Endothelial cell of umbilical vein (primary cell): ENCODE measurements around the gene FAM149B1. TPM values are rescaled to one million over a fixed set of nuclear protein-coding genes. Genes with fewer than 3 reads are reported as not detected.

ENCODE experiments used
- BruUV-seq: library from RNA; stranded (reverse); fragments of 400-500 nt; replicated peaks from 2 replicates; lab custom pipeline; 2021; lab: Mats Ljungman, UMichigan
- CTCF ChIA-PET: fragments of 300-600, 350-600 bp; sonication (Branson Sonifier 250); formaldehyde crosslinking; loops from one replicate; lab custom pipeline; 2021; ENCODE audit warnings: antibody characterized with exemption, inconsistent platforms; lab: Charles Lee
- POLR2A ChIA-PET: fragments of 300-600, 350-600 bp; sonication (Branson Sonifier 250); formaldehyde crosslinking; loops from one replicate; lab custom pipeline; 2021; ENCODE audit warnings: antibody characterized with exemption, inconsistent platforms; lab: Charles Lee
- DNase-seq: peaks from one replicate; pipeline ENCODE4 v3.0.0-alpha.2; 2011; ENCODE audit warnings: low read depth, low spot score
- FAIRE-seq: peaks from 2 replicates; lab custom pipeline; 2011; peaks lifted over from hg19 to GRCh38; lab: Jason Lieb, UNC
- H2AFZ ChIP-seq: 2 replicates; pipeline ENCODE4 v1.6.0; 2012; ENCODE audit warnings: low read depth, low read length, control low read depth, inconsistent platforms
- H3K27ac ChIP-seq: 2 replicates; pipeline ENCODE4 v1.5.1; 2011; ENCODE audit warnings: low read depth, mild to moderate bottlenecking, control low read depth, low read length, moderate library complexity; ENCODE audit not compliant: insufficient read depth
- H3K27me3 ChIP-seq, 2 experiments: 2 replicates each; pipeline versions ENCODE4 v1.6.0 to v1.6.1; 2011; ENCODE audit warnings: low read length in 2 of 2, mixed read lengths in 1 of 2; ENCODE audit not compliant: control insufficient read depth in 2 of 2, insufficient read depth in 2 of 2
- H3K36me3 ChIP-seq, 2 experiments: 2 replicates in 1 of 2; 3 replicates in 1 of 2; pipeline ENCODE4 v1.5.1; 2011; ENCODE audit warnings: low read length in 2 of 2, mild to moderate bottlenecking in 1 of 2, moderate library complexity in 1 of 2; ENCODE audit not compliant: control insufficient read depth in 2 of 2, insufficient read depth in 2 of 2; ENCODE audit errors: extremely low read depth in 1 of 2
- H3K4me1 ChIP-seq: 3 replicates; pipeline ENCODE4 v1.5.1; 2011; ENCODE audit warnings: mild to moderate bottlenecking, low read length; ENCODE audit not compliant: control insufficient read depth, insufficient read depth; ENCODE audit errors: extremely low read depth
- H3K4me2 ChIP-seq: 2 replicates; pipeline ENCODE4 v1.6.1; 2011; ENCODE audit warnings: low read length, control low read depth, mixed read lengths; ENCODE audit not compliant: insufficient read depth
- H3K4me3 ChIP-seq, 3 experiments: fragments of 200-600 bp in 1 of 3; sonication (generic), shearing (Covaris generic) in 1 of 3; replicated peaks in 1 of 3; 2 replicates each; pipeline ENCODE4 v1.5.1; 2011 to 2016; ENCODE audit warnings: control low read depth in 3 of 3, low read length in 3 of 3, mild to moderate bottlenecking in 2 of 3, inconsistent platforms in 1 of 3, low read depth in 1 of 3, moderate library complexity in 1 of 3; ENCODE audit not compliant: insufficient read depth in 1 of 3
- H3K79me2 ChIP-seq: 2 replicates; pipeline ENCODE4 v1.6.0; 2012; ENCODE audit warnings: low read length, inconsistent platforms; ENCODE audit not compliant: control insufficient read depth, insufficient read depth
- H3K9ac ChIP-seq: replicated peaks from 2 replicates; pipeline ENCODE3; 2011; ENCODE audit warnings: low read length, control low read depth; ENCODE audit not compliant: insufficient read depth; ENCODE audit errors: extremely low read depth
- H3K9me1 ChIP-seq: replicated peaks from 3 replicates; pipeline ENCODE4 v1.6.0; 2011; ENCODE audit warnings: mild to moderate bottlenecking, low read length; ENCODE audit not compliant: control insufficient read depth, insufficient read depth; ENCODE audit errors: extremely low read depth
- H3K9me3 ChIP-seq: replicated peaks from 2 replicates; pipeline ENCODE4 v1.5.1; 2012; ENCODE audit warnings: low read length, inconsistent platforms; ENCODE audit not compliant: control insufficient read depth, insufficient read depth
- H4K20me1 ChIP-seq: replicated peaks from 2 replicates; pipeline ENCODE3; 2011; ENCODE audit warnings: mild to moderate bottlenecking, low read length; ENCODE audit not compliant: control insufficient read depth, insufficient read depth; ENCODE audit errors: extremely low read depth
- EZH2 ChIP-seq: IDR thresholded peaks from 2 replicates; pipeline ENCODE4 v1.6.1; 2012; ENCODE audit warnings: borderline replicate concordance, low read depth, mild to moderate bottlenecking, moderate library complexity, low read length, inconsistent platforms; ENCODE audit not compliant: severe bottlenecking
- FOS ChIP-seq: IDR thresholded peaks from 2 replicates; pipeline ENCODE4 v1.6.1; 2011; ENCODE audit warnings: mild to moderate bottlenecking, low read length, moderate library complexity, borderline replicate concordance; ENCODE audit not compliant: insufficient read depth
- GATA2 ChIP-seq: IDR thresholded peaks from 2 replicates; pipeline ENCODE4 v1.7.0; 2011; ENCODE audit warnings: low read depth, mild to moderate bottlenecking, moderate library complexity, mixed read lengths, low read length; ENCODE audit not compliant: insufficient read length, insufficient read depth
- JUN ChIP-seq: IDR thresholded peaks from 2 replicates; pipeline ENCODE4 v1.6.1; 2011; ENCODE audit warnings: borderline replicate concordance, low read depth; ENCODE audit not compliant: insufficient read length, insufficient read depth
- MYC ChIP-seq: IDR thresholded peaks from one replicate; pipeline ENCODE4 v1.6.1; 2011; ENCODE audit warnings: mild to moderate bottlenecking, low read depth, low read length
- POLR2A ChIP-seq: IDR thresholded peaks from 2 replicates; pipeline ENCODE4 v1.6.1; 2012; ENCODE audit warnings: low read depth, mild to moderate bottlenecking, control low read depth, low read length
- POLR2AphosphoS5 ChIP-seq: IDR thresholded peaks from 2 replicates; pipeline ENCODE4 v1.6.1; 2012; ENCODE audit warnings: low read depth, mild to moderate bottlenecking, control low read depth, low read length, moderate library complexity; ENCODE audit not compliant: insufficient read depth
- dilution Hi-C: fragments of 300-500 bp; cut with MboI; formaldehyde crosslinking; loops from one replicate; pipeline ENCODE4 v1.15.0; 2019; ENCODE audit warnings: low sequenced_read_pairs; ENCODE audit not compliant: extremely low pct_ligation_motif_present
- intact Hi-C: fragments of 100-400 bp; cut with micrococcal nuclease; formaldehyde crosslinking; loops from one replicate; pipeline ENCODE4 v1.10.0; 2022
- polyA plus RNA-seq, 4 experiments: library from polyadenylated mRNA; depleted of rRNA in 3 of 4; stranded (reverse) in 3 of 4; unstranded in 1 of 4; fragments of >200 nt; gene quantifications; 2 replicates each; pipeline versions ENCODE4 v1.2.1 to v1.2.3, GENCODE V29; 2011 to 2012; ENCODE audit warnings: missing spikeins in 1 of 4
- total RNA-seq: library from RNA; stranded (reverse); gene quantifications from 2 replicates; pipeline ENCODE4 v1.2.3, GENCODE V29; 2021
- TF ChIP-seq, protein P1 (sequence below): IDR thresholded peaks from 2 replicates; pipeline ENCODE4 v1.6.1; 2011; ENCODE audit not compliant: insufficient read depth, insufficient read length
- TF ChIP-seq, protein P2 (sequence below), 2 donors: IDR thresholded peaks; 1 replicate in 1 of 2; 2 replicates in 1 of 2; pipeline ENCODE4 v1.5.1; 2011; ENCODE audit warnings: low read length in 2 of 2, mild to moderate bottlenecking in 2 of 2, moderate library complexity in 2 of 2, control low read depth in 1 of 2, inconsistent platforms in 1 of 2, low read depth in 1 of 2; ENCODE audit not compliant: insufficient read depth in 1 of 2; ENCODE audit errors: extremely low read depth in 1 of 2

The FAM149B1 gene
- total and polyA plus RNA-seq, 2 donors (not counting 3 experiments of a cell fraction or from before 2014, with no cell fraction given): 19.5 to 26.7 TPM

DNA sequence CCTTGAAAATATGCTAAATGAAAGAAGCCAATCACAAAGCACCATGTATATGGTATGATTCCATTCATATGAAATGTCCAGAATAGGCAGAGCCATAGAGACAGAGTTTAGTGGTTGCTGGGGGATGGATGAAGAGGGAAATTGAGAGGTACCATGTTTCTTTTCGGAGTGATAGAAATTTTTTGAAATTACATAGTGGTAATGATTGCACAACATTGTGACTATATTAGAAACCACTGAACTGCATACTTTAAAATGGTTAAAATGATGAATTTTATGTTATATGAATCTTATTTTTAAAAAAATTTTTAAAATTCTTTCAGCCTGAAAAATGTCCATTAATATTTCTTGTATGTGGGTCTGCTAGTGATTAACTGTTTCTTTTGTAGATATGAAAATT lies 53.1 kb downstream of the FAM149B1 start:
- H3K4me2 ChIP-seq: no peak overlapping the region
- BruUV-seq: no TSS peak
- H3K4me3 ChIP-seq: no peak overlapping the region
- FAIRE-seq (no peak), DNase-seq (no peak)
- ChIA-PET POLR2A (no interaction called here), CTCF (no interaction called here)
- H2AFZ ChIP-seq: no peak overlapping the region
- H3K27me3 ChIP-seq: no peaks in the 10 kb centered on the region
- no peaks in the 10 kb centered on the region for H4K20me1 ChIP-seq
- no peak overlapping the region for H3K27ac ChIP-seq
- peaks cover 2 to 3% of the 10 kb centered on the region in 2 experiments for H3K36me3 ChIP-seq
- dilution Hi-C loops (no loop called here), intact Hi-C loops (no loop called here)
- no peaks in the 10 kb centered on the region for H3K9me3 ChIP-seq
- H3K9me1 ChIP-seq: no peaks in the 10 kb centered on the region
- H3K9ac ChIP-seq: no peak overlapping the region
- no peaks in the 10 kb centered on the region for H3K4me1 ChIP-seq
- TF ChIP-seq JUN: no peak
- TF ChIP-seq EZH2: no peak
- TF ChIP-seq, protein P1, sequence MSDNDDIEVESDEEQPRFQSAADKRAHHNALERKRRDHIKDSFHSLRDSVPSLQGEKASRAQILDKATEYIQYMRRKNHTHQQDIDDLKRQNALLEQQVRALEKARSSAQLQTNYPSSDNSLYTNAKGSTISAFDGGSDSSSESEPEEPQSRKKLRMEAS: no peak
- TF ChIP-seq, protein P2, sequence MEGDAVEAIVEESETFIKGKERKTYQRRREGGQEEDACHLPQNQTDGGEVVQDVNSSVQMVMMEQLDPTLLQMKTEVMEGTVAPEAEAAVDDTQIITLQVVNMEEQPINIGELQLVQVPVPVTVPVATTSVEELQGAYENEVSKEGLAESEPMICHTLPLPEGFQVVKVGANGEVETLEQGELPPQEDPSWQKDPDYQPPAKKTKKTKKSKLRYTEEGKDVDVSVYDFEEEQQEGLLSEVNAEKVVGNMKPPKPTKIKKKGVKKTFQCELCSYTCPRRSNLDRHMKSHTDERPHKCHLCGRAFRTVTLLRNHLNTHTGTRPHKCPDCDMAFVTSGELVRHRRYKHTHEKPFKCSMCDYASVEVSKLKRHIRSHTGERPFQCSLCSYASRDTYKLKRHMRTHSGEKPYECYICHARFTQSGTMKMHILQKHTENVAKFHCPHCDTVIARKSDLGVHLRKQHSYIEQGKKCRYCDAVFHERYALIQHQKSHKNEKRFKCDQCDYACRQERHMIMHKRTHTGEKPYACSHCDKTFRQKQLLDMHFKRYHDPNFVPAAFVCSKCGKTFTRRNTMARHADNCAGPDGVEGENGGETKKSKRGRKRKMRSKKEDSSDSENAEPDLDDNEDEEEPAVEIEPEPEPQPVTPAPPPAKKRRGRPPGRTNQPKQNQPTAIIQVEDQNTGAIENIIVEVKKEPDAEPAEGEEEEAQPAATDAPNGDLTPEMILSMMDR (IDR thresholded peaks at IDR 0.05; ENCODE audit: extremely low read depth in 1 of 2, insufficient read depth in 1 of 2, low read depth in 1 of 2, low read length in 2 of 2): no peak
- TF ChIP-seq POLR2A: no peak
- TF ChIP-seq MYC: no peak
- no peaks in the 10 kb centered on the region for H3K79me2 ChIP-seq

DNA sequence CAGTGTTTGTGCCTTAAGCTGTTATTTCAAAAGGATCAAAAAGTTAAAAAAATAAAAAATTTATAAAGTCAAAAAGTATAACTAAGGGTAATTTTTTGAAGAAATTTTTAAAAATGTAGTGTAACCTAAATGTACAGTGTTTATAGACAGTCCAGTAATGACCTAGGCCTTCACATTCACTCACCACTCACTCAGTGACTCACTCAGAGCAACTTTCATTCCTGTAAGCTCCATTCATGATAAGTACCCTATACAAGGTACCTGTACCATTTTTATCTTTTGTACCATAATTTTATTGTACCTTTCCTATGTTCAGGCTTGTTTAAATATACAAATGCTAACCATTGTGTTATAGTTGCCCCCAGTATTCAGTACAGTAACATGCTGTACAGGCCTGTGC lies 57.6 kb downstream of the FAM149B1 start:
- BruUV-seq: no TSS peak
- Histone ChIP-seq H3K9me1 (no peaks in the 10 kb centered on the region), H3K4me2 (no peak overlapping the region), H3K79me2 (no peaks in the 10 kb centered on the region), H3K9me3 (no peaks in the 10 kb centered on the region), H4K20me1 (no peaks in the 10 kb centered on the region), H3K36me3 (peaks cover 0 to 2% of the 10 kb centered on the region in 2 experiments), H3K9ac (no peak overlapping the region), H3K4me3 (no peak overlapping the region), H2AFZ (no peak overlapping the region), H3K27ac (no peak overlapping the region), H3K27me3 (no peaks in the 10 kb centered on the region), H3K4me1 (no peaks in the 10 kb centered on the region)
- DNase-seq (no peak), FAIRE-seq (no peak)
- ChIA-PET CTCF (interaction anchor here (1.5 kb wide), 1 partner anchor 8 kb away, joined by 3 read pairs; no protein-coding TSS in a partner anchor), POLR2A (no interaction called here)
- intact Hi-C loops (no loop called here), dilution Hi-C loops (no loop called here)
- TF ChIP-seq, protein P1: no peak
- TF ChIP-seq FOS: no peak
- TF ChIP-seq JUN: no peak
- no peak for TF ChIP-seq MYC
- no peak for TF ChIP-seq GATA2
- TF ChIP-seq POLR2AphosphoS5: no peak
- no peak for TF ChIP-seq EZH2
- TF ChIP-seq, protein P2 (IDR thresholded peaks at IDR 0.05; ENCODE audit: extremely low read depth in 1 of 2, insufficient read depth in 1 of 2, low read depth in 1 of 2, low read length in 2 of 2): no peak
- TF ChIP-seq POLR2A: no peak
